NOMO-1 treated with DMSO at 0.1 percent for 48 hours (cell line): ENCODE data around the gene TMEM272.

Source experiments
- DNase-seq: peaks from one replicate; lab custom pipeline; 2025; ENCODE audit not compliant: unreplicated experiment; lab: John Stamatoyannopoulos, UW

Gene TMEM272

DNA sequence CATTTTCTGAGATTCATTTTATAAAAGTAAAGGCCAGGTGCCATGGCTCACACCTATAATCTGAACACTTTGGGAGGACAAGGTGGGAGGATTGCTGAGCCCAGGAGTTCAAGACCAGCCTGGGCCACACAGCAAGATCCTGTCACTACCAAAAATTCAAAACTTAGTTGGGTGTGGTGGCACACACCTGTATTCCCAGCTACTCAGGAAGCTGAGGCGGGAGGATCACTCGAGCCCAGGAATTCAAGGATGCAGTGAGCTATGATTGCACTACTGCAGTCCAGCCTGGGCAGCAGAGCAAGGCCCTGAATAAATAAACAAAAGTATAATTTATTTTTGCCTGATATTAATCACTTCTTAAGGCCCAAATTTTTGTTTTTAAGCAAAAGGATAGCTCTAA is 81.5 kb downstream of the TMEM272 start:
- DNase-seq = no peak
